ENCODE results near the gene TLE5.

The TLE5 gene

DNA sequence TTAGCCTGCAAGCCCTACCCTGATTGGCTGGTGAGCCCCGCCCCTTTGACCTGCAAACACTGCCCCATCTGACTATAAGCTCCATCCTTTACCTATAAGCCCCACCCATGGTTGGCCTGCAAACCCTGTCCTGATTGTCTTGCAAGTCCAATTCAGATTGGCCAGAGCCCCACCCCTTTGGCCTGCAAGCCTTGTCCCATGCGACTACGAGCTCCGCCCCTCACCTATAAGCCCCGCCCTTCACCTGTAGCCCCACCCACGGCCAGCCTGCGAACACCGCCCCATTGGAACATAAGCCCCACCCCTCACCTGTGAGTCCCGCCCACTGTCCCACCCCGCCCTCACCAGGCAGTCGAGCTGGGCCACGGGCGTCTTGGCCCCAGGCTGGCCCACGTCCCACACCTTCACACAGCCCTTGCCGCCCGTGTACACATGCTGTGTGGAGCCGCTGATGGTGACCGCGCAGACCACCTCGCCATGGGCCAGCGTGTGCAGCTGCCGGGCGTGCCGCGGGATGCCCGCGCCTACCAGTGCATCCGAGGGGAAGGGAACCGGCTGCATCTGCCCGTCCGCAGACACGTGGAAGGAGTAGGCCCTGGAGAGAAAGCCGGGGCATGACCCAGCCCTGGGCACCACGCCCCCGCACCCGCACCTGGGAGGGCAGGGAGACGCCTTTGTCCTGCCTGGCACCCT, 56.1 kb downstream of the TLE5 start:
- Mint-ChIP-seq H3K9me3 (no peaks in the 10 kb centered on the region), H3K4me3 (no peak overlapping the region), H3K27me3 (peaks cover 20% of the 10 kb centered on the region), H3K4me1 (ENCODE audit: low read depth) (no peaks in the 10 kb centered on the region), H3K36me3 (ENCODE audit: low read depth) (no peaks in the 10 kb centered on the region), H3K27ac (no peak overlapping the region)
- intact Hi-C loops (cut with micrococcal nuclease): no loop called here

DNA sequence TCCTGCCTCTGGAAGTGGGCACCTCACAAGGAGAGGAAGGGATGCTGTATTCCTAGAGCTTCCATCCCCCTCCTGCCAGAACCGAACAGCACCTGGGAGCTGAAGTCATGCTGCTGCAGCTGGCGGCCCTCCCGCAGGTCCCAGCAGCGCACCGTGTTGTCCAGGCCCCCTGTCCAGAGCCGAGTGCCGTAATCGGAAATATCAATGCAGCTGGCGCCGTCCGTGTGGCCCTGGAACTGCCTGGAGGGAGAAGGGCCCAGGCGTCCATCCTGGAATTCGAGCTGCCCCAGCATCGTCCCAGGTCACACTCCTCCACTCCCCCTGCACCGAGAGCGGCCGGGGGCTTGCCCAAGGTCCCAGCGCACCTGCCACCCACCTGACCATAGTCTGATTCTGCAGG, 57.0 kb downstream of the TLE5 start:
- no peaks in the 10 kb centered on the region for H3K9me3 Mint-ChIP-seq
- no peaks in the 10 kb centered on the region for H3K4me1 Mint-ChIP-seq (ENCODE audit: low read depth)
- intact Hi-C loops (cut with micrococcal nuclease): no loop called here
- H3K27ac Mint-ChIP-seq: no peak overlapping the region
- H3K36me3 Mint-ChIP-seq (ENCODE audit: low read depth): no peaks in the 10 kb centered on the region
- peaks cover 16% of the 10 kb centered on the region for H3K27me3 Mint-ChIP-seq
- no peak overlapping the region for H3K4me3 Mint-ChIP-seq

DNA sequence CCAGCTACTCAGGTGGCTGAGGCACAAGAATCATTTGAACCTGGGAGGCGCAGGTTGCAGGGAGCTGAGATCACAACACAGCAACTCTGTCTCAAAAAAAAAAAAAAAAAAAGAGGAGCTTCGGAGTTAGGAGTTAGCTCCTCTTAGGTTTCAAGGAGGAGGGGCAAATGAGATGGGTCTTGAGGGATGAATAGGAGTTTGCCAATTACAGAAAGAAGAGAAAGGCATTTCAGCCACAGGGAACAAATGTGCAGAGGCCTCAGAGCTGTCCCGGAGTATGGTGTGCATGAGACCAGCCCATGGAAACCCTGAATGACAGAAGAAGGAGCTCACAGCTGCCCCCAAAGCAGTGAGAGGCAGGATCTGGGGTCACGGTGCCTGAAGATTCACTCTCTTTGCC, 57.8 kb downstream of the TLE5 start:
- peaks cover 16% of the 10 kb centered on the region for H3K27me3 Mint-ChIP-seq
- no peak overlapping the region for H3K4me3 Mint-ChIP-seq
- H3K36me3 Mint-ChIP-seq (ENCODE audit: low read depth): no peaks in the 10 kb centered on the region
- H3K27ac Mint-ChIP-seq: no peak overlapping the region
- intact Hi-C loops (cut with micrococcal nuclease): no loop called here
- no peaks in the 10 kb centered on the region for H3K4me1 Mint-ChIP-seq (ENCODE audit: low read depth)
- H3K9me3 Mint-ChIP-seq: no peaks in the 10 kb centered on the region

DNA sequence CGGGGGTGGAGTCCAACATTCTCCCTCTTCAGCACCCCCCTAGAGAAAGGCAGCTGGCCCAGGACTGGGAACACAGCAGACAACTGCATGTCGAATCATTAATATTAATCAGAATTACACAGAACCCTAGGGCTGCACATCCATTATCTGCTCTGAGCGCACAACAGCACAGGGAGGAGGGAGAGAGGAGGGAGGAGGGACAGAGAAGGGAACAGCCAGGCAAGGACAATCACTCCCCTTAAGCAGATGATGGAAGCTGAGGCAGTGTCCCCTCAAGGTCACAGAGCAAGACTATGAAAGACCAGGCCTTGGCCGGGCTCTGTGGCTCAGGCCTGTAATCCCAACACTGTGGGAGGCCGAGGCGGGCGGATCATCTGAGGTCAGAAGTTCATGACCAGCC, 59.2 kb downstream of the TLE5 start:
- Mint-ChIP-seq H3K4me1 (ENCODE audit: low read depth) (no peaks in the 10 kb centered on the region), H3K36me3 (ENCODE audit: low read depth) (no peaks in the 10 kb centered on the region), H3K9me3 (no peaks in the 10 kb centered on the region), H3K27ac (no peak overlapping the region), H3K4me3 (no peak overlapping the region), H3K27me3 (peaks cover 20% of the 10 kb centered on the region)
- intact Hi-C loops (cut with micrococcal nuclease): no loop called here
